K562 (cell line): ENCODE measurements around the gene CRKL. TPM values are rescaled to one million over a fixed set of nuclear protein-coding genes. Genes with fewer than 3 reads are reported as not detected.
A peak's percentile ranks its signal among the peaks of the same experiment; 100 is the strongest.

ENCODE experiments used
- CHD4 ChIP-seq: fragments of 200-600 bp; sonication (generic); IDR thresholded peaks from 3 replicates; pipeline ENCODE4 v1.6.1; 2012; ENCODE audit warnings: low read depth, mild to moderate bottlenecking, mixed read lengths, low read length, inconsistent platforms; ENCODE audit not compliant: insufficient read depth, insufficient replicate concordance, poor library complexity, severe bottlenecking
- HIVEP1 ChIP-seq: fragments of 250-450 bp; sonication (Bioruptor Pico); IDR thresholded peaks from 2 replicates; pipeline ENCODE4 v1.4.0; 2020; ENCODE audit warnings: mild to moderate bottlenecking
- HNRNPUL1 ChIP-seq: fragments of 200-400 bp; formaldehyde crosslinking; IDR thresholded peaks from 2 replicates; pipeline ENCODE4 v1.6.1; 2017; ENCODE audit warnings: low read length
- NFIC ChIP-seq: fragments of 450-650 bp; IDR thresholded peaks from 2 replicates; pipeline ENCODE4 v1.6.1; 2017; ENCODE audit warnings: mild to moderate bottlenecking, inconsistent platforms
- NR2C1 ChIP-seq, 2 experiments: fragments of 450-650 bp; IDR thresholded peaks; 2 replicates each; pipeline ENCODE4 v1.6.1; 2017; ENCODE audit warnings: mild to moderate bottlenecking in 2 of 2, antibody characterized with exemption in 1 of 2, inconsistent platforms in 1 of 2, missing compliant biosample characterization in 1 of 2, missing genetic modification characterization in 1 of 2
- PYGO2 ChIP-seq: fragments of 450-650 bp; IDR thresholded peaks from 2 replicates; pipeline ENCODE4 v1.6.1; 2016; ENCODE audit warnings: mild to moderate bottlenecking, missing genetic modification characterization, moderate library complexity, missing compliant biosample characterization
- RBM14 ChIP-seq: fragments of 200-400 bp; formaldehyde crosslinking; IDR thresholded peaks from 2 replicates; pipeline ENCODE4 v1.6.1; 2018; ENCODE audit warnings: low read depth, mild to moderate bottlenecking, low read length, moderate library complexity, borderline replicate concordance; ENCODE audit not compliant: insufficient read depth
- RBM39 ChIP-seq: fragments of 200-400 bp; formaldehyde crosslinking; optimal IDR thresholded peaks from 2 replicates; pipeline ENCODE3; 2018; ENCODE audit warnings: low read depth, low read length
- SIRT6 ChIP-seq: IDR thresholded peaks from one replicate; pipeline ENCODE4 v1.6.1; 2012; ENCODE audit warnings: low read depth, mild to moderate bottlenecking, control low read depth, inconsistent platforms, low read length, moderate library complexity
- SMAD1 ChIP-seq: fragments of 150-350 bp; IDR thresholded peaks from 2 replicates; pipeline ENCODE4 v1.6.1; 2014; ENCODE audit warnings: low read length, low read depth; ENCODE audit not compliant: partially characterized antibody
- SNIP1 ChIP-seq: fragments of 450-650 bp; IDR thresholded peaks from 2 replicates; pipeline ENCODE4 v1.7.1; 2017; ENCODE audit warnings: low read depth, mild to moderate bottlenecking
- STAT5A ChIP-seq: IDR thresholded peaks from 2 replicates; pipeline ENCODE4 v1.6.1; 2012; ENCODE audit warnings: low read length, inconsistent platforms, borderline replicate concordance
- TAF1 ChIP-seq: IDR thresholded peaks from 2 replicates; pipeline ENCODE4 v1.6.1; 2011; ENCODE audit warnings: mild to moderate bottlenecking, low read length, moderate library complexity; ENCODE audit not compliant: insufficient read depth, control insufficient read depth, severe bottlenecking; ENCODE audit errors: extremely low read depth
- TARDBP ChIP-seq: fragments of 450-650 bp; IDR thresholded peaks from 2 replicates; pipeline ENCODE4 v1.6.1; 2016
- YBX1 ChIP-seq: fragments of 450-650 bp; IDR thresholded peaks from 2 replicates; pipeline ENCODE4 v1.7.1; 2016; ENCODE audit warnings: mild to moderate bottlenecking
- ZBTB1 ChIP-seq: sonication (generic); formaldehyde crosslinking; IDR thresholded peaks from 2 replicates; pipeline ENCODE4 v1.8.1; 2023; ENCODE audit warnings: missing genetic modification reagents, low read depth, mild to moderate bottlenecking, borderline replicate concordance
- ZNF184 ChIP-seq: sonication (generic); formaldehyde crosslinking; IDR thresholded peaks from 2 replicates; pipeline ENCODE4 v1.5.0; 2020; ENCODE audit warnings: missing genetic modification reagents
- ZNF561 ChIP-seq: fragments of 450-650 bp; formaldehyde crosslinking; conservative IDR thresholded peaks from 2 replicates; pipeline ENCODE4 v1.4.0; 2020; ENCODE audit warnings: mild to moderate bottlenecking, moderate library complexity
- ZNF75A ChIP-seq: fragments of 450-650 bp; formaldehyde crosslinking; IDR thresholded peaks from 2 replicates; pipeline ENCODE4 v1.4.0; 2020; ENCODE audit warnings: mild to moderate bottlenecking
- ZZZ3 ChIP-seq: fragments of 450-650 bp; IDR thresholded peaks from 2 replicates; pipeline ENCODE4 v1.6.1; 2016; ENCODE audit warnings: antibody characterized with exemption, mild to moderate bottlenecking, moderate library complexity
- polyA plus RNA-seq, 8 experiments: library from polyadenylated mRNA; depleted of rRNA in 4 of 8; stranded (reverse) in 5 of 8; unstranded in 3 of 8; fragments of >200 nt; fragmentation: Nextera tagmentation in 2 of 8; fragmentation: Illumina TruSeq in 1 of 8; extraction: Ambion mirVana in 2 of 8; extraction: Trizol in 1 of 8; gene quantifications; 2 replicates each; pipeline versions ENCODE4 v1.2.1 to v1.2.3, GENCODE V29; 2011 to 2014; ENCODE audit warnings: inconsistent platforms in 1 of 8, missing spikeins in 1 of 8
- total RNA-seq, 7 experiments: library from RNA; depleted of rRNA in 6 of 7; stranded (reverse); fragments of >200 nt in 6 of 7; fragmentation: Illumina TruSeq in 2 of 7; extraction: Trizol in 2 of 7; gene quantifications; 2 replicates each; pipeline versions ENCODE4 v1.2.1 to v1.2.3, GENCODE V29; 2011 to 2021; ENCODE audit warnings: low replicate concordance in 1 of 7
- TF ChIP-seq, protein P1 (sequence below), 2 experiments: fragments of 250-450 bp in 1 of 2; fragments of 450-650 bp in 1 of 2; sonication (Bioruptor Pico) in 1 of 2; IDR thresholded peaks; 2 replicates each; pipeline versions ENCODE4 v1.6.1 to v1.8.0; 2016 to 2021; ENCODE audit warnings: mild to moderate bottlenecking in 2 of 2, moderate library complexity in 2 of 2, missing compliant biosample characterization in 1 of 2, missing genetic modification characterization in 1 of 2
- TF ChIP-seq, protein P2 (sequence below): sonication (generic); formaldehyde crosslinking; IDR thresholded peaks from 2 replicates; pipeline ENCODE4 v1.8.1; 2023; ENCODE audit warnings: missing genetic modification reagents, mild to moderate bottlenecking, borderline replicate concordance
- TF ChIP-seq, protein P3 (sequence below): fragments of 250-450 bp; sonication (Bioruptor Pico); IDR thresholded peaks from 2 replicates; pipeline ENCODE4 v1.9.0; 2021; ENCODE audit warnings: mild to moderate bottlenecking

CRKL gene
- total and polyA plus RNA-seq, 9 of the 15 experiments (the other 6 are each of a cell fraction or from before 2014, with no cell fraction given) = 100 to 263 (median 124) TPM

DNA sequence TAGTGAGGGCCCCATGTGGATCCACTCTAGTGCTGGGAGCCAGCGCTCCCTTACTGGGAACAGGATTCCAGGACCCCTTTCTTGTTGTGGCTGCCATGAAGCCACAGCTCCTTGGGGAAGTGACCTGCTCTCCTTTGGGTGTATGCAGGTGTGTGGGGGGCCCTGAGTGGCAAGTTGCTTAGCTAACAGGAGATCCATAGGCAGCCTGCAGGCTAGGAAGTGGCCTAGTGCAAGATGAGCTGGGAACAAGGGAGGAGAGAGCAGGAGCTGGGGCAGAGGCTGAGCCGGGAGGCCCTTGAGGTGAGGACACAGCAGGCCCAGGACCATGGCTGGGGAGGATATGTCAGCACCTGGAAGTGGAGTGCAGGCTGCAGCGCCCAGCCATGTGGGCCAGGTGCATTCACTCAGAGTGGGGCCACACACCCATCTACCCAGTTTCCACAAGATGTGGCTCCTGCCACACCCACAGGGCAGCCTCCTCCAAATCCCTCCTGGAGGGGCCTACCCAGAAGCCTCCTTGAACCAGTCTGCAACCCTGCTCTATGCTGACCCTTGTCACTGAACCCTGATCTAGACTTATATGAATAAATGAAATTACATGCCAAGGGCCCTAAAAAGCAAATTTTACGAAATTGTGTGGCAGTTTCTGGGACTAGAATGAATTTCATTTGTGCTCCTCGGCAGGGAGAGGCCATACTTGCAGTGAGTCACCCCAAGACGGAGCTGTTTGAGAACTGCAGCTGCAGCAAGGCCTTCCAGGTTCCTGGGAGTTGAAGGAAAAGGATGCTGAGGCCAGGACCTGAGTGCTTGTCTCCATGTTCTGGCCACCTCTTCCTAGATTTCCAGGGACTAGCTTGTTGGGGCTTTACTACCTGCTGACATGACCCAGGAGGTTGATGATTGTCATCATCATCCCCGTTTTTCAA is 81.5 kb downstream of the CRKL start (continued):
- TF ChIP-seq RBM14 (no peak), SIRT6 (peak; percentile 38), RBM39 (no peak), SNIP1 (no peak), NR2C1 (IDR thresholded peaks at IDR 0.05) (no peak), NR2C1 (tag; IDR thresholded peaks at IDR 0.05) (no peak), HIVEP1 (peak; percentile 39; the same call in 1 of the 2 replicates), ZBTB1 (CRISPR knock-in tag) (no peak), ZNF561 (CRISPR knock-in tag) (no peak), YBX1 (no peak), SMAD1 (peak; percentile 59), CHD4 (no peak), TARDBP (no peak), STAT5A (no peak), TAF1 (no peak), ZNF184 (CRISPR knock-in tag) (no peak), PYGO2 (tag) (no peak), HNRNPUL1 (no peak), ZZZ3 (no peak), NFIC (no peak), ZNF75A (CRISPR knock-in tag) (no peak)
- TF ChIP-seq, protein P1, sequence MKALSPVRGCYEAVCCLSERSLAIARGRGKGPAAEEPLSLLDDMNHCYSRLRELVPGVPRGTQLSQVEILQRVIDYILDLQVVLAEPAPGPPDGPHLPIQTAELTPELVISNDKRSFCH (CRISPR knock-in tag; IDR thresholded peaks at IDR 0.05) = no peak
- TF ChIP-seq, protein P1 (tag; IDR thresholded peaks at IDR 0.05) = no peak
- TF ChIP-seq, protein P2, sequence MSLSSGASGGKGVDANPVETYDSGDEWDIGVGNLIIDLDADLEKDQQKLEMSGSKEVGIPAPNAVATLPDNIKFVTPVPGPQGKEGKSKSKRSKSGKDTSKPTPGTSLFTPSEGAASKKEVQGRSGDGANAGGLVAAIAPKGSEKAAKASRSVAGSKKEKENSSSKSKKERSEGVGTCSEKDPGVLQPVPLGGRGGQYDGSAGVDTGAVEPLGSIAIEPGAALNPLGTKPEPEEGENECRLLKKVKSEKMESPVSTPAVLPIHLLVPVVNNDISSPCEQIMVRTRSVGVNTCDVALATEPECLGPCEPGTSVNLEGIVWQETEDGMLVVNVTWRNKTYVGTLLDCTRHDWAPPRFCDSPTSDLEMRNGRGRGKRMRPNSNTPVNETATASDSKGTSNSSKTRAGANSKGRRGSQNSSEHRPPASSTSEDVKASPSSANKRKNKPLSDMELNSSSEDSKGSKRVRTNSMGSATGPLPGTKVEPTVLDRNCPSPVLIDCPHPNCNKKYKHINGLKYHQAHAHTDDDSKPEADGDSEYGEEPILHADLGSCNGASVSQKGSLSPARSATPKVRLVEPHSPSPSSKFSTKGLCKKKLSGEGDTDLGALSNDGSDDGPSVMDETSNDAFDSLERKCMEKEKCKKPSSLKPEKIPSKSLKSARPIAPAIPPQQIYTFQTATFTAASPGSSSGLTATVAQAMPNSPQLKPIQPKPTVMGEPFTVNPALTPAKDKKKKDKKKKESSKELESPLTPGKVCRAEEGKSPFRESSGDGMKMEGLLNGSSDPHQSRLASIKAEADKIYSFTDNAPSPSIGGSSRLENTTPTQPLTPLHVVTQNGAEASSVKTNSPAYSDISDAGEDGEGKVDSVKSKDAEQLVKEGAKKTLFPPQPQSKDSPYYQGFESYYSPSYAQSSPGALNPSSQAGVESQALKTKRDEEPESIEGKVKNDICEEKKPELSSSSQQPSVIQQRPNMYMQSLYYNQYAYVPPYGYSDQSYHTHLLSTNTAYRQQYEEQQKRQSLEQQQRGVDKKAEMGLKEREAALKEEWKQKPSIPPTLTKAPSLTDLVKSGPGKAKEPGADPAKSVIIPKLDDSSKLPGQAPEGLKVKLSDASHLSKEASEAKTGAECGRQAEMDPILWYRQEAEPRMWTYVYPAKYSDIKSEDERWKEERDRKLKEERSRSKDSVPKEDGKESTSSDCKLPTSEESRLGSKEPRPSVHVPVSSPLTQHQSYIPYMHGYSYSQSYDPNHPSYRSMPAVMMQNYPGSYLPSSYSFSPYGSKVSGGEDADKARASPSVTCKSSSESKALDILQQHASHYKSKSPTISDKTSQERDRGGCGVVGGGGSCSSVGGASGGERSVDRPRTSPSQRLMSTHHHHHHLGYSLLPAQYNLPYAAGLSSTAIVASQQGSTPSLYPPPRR (CRISPR knock-in tag) = no peak
- TF ChIP-seq, protein P3, sequence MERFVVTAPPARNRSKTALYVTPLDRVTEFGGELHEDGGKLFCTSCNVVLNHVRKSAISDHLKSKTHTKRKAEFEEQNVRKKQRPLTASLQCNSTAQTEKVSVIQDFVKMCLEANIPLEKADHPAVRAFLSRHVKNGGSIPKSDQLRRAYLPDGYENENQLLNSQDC (CRISPR knock-in tag) = no peak
